ENCODE data around the gene COL23A1.
A peak's percentile ranks its signal among the peaks of the same experiment; 100 is the strongest.

DNA sequence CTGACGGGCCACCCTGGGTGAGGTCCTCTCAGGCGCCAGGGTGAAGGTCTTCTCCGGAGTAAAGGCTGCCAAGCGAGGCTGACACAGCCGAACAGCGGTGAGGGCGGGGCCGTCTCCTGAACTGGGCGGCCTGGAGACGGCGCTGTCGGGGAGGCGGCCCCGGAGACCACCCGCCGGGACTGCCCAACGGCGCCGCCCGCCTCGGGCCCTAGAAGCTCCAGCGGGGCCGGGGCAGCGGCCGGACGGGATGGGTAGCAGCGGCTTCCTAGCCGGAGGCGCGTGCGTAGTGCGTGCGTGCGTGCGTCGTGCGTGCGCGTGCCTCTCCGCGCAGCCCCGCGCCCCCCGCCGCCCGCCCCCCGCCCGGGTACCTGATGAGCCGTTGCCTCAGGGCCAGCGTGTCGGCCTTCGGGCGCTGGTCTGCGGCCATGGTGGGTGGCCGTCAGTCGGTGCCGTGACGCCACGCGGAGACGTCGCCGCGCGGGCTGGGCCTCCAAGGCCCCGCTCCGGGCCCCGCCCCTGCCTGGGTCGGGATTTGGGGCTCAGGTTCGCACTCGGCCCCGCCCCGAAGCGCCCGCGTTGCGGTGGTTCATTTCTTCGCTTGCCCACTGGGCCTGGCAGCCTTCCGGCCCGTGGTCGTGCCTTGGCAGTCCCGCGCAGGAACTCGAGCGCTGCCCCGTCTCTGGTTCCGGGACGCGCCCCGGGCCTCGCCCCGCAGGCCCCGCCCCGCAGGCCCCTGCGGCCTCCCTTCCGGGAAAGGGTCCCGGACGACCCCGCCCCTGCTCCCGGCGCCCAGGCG lies 357.9 kb downstream of the COL23A1 start, which contains the start of gene PHYKPL:
- 0 out of 2 replicates have a peak, but pooled peaks have one; percentile 41 for TF ChIP-seq POLR2AphosphoS5 (IDR thresholded peaks at IDR 0.05; ENCODE audit: low read depth, low read length)
- TF ChIP-seq POLR2A (IDR thresholded peaks at IDR 0.05; ENCODE audit: low read depth, low read length) = peak; percentile 61
- 0 out of 2 replicates have a peak, but pooled peaks have one; percentile 25 for TF ChIP-seq POU2F2 (IDR thresholded peaks at IDR 0.05; ENCODE audit: low read depth, low read length)
- TF ChIP-seq SPI1 (IDR thresholded peaks at IDR 0.05; ENCODE audit: low read depth, low read length) = no peak
- no peak; the same call in 1 of the 2 replicates for TF ChIP-seq TAF1 (IDR thresholded peaks at IDR 0.05; ENCODE audit: low read depth, low read length)
